ENCODE data around the gene TSFM.
"Not testable (repeated sequence)": the region's sequence is repeated elsewhere in the genome, so short reads cannot be mapped to it uniquely, and the experiment has no call there.

GRCh38 chr12:57774634-57775033 is 8.0 kb upstream of the TSFM start:
- TF ChIP-seq OSR1 (CRISPR knock-in tag; IDR thresholded peaks at IDR 0.05); BACH2 (CRISPR knock-in tag; IDR thresholded peaks at IDR 0.05; ENCODE audit: borderline replicate concordance); PPARA (CRISPR knock-in tag; IDR thresholded peaks at IDR 0.05; ENCODE audit: borderline replicate concordance); ESRRG (CRISPR knock-in tag; IDR thresholded peaks at IDR 0.05); ZNF70 (CRISPR knock-in tag; IDR thresholded peaks at IDR 0.05); PATZ1 (CRISPR knock-in tag; IDR thresholded peaks at IDR 0.05; ENCODE audit: borderline replicate concordance); ARNTL (CRISPR knock-in tag; IDR thresholded peaks at IDR 0.05; ENCODE audit: borderline replicate concordance, low read depth): not testable (repeated sequence)

Measured in SK-N-SH treated with all-trans-retinoic acid at 6 μM for 48 hours (cell line).